GM12878 (cell line): ENCODE results near the gene C10orf71. TPM values are rescaled to one million over a fixed set of nuclear protein-coding genes. Genes with fewer than 3 reads are reported as not detected.

Experiments
- ATAC-seq: fragments of 200-7000 bp; cut with Tn5 transposase; 3 replicates; pipeline ENCODE4 v1.9.1; 2020; ENCODE audit warnings: mild to moderate bottlenecking, moderate library complexity
- BruUV-seq: library from RNA; stranded (reverse); fragments of 400-500 nt; replicated peaks from 2 replicates; lab custom pipeline; 2021; lab: Mats Ljungman, UMichigan
- CTCF ChIA-PET: fragments of 300-600 bp; sonication (Branson Sonifier 250); formaldehyde crosslinking; extraction: SDS; loops from one replicate; lab custom pipeline; 2021; ENCODE audit warnings: inconsistent platforms; lab: Yijun Ruan, JAX
- POLR2A ChIA-PET: fragments of 350-600 bp; formaldehyde crosslinking; extraction: SDS; loops from one replicate; lab custom pipeline; 2021; ENCODE audit warnings: inconsistent platforms; lab: Charles Lee
- RAD21 ChIA-PET: fragments of 300-600 bp; sonication (Branson Sonifier 250); formaldehyde crosslinking; loops from one replicate; lab custom pipeline; 2023; ENCODE audit warnings: antibody characterized with exemption; ENCODE audit not compliant: unreplicated experiment; lab: Charles Lee
- SMC1A ChIA-PET: fragments of 300-600 bp; sonication (Branson Sonifier 250); formaldehyde crosslinking; loops from one replicate; lab custom pipeline; 2023; ENCODE audit not compliant: unreplicated experiment, uncharacterized antibody; lab: Charles Lee
- DNase-seq: peaks from one replicate; pipeline ENCODE4 v3.0.0-alpha.2; 2011; ENCODE audit warnings: low read depth, low spot score
- FAIRE-seq: peaks from 3 replicates; lab custom pipeline; 2011; peaks lifted over from hg19 to GRCh38; lab: Jason Lieb, UNC
- H2AFZ ChIP-seq: 2 replicates; pipeline ENCODE4 v1.6.0; 2011; ENCODE audit warnings: low read depth, low read length, control low read depth; ENCODE audit not compliant: control insufficient read depth
- H3K27ac ChIP-seq: 2 replicates; pipeline ENCODE4 v1.5.1; 2011; ENCODE audit warnings: control low read depth; ENCODE audit not compliant: control insufficient read depth, insufficient read depth
- H3K27me3 ChIP-seq, 2 experiments: replicated peaks in 1 of 2; 2 replicates each; pipeline versions ENCODE4 v1.6.0 to v1.6.1; 2011; ENCODE audit warnings: low read length in 1 of 2; ENCODE audit not compliant: control insufficient read depth in 2 of 2, insufficient read depth in 2 of 2
- H3K36me3 ChIP-seq, 2 experiments: 2 replicates each; pipeline ENCODE4 v1.5.1; 2011; ENCODE audit warnings: low read length in 1 of 2; ENCODE audit not compliant: control insufficient read depth in 2 of 2, insufficient read depth in 2 of 2
- H3K4me1 ChIP-seq: 2 replicates; pipeline ENCODE4 v1.6.1; 2011; ENCODE audit warnings: mild to moderate bottlenecking, low read length, moderate library complexity, mixed read lengths; ENCODE audit not compliant: control insufficient read depth, insufficient read depth
- H3K4me2 ChIP-seq: 2 replicates; pipeline ENCODE4 v1.6.0; 2011; ENCODE audit warnings: control low read depth; ENCODE audit not compliant: control insufficient read depth, insufficient read depth
- H3K4me3 ChIP-seq: fragments of 200-600 bp; sonication (generic); 2 replicates; pipeline ENCODE4 v1.5.1; 2016
- H3K79me2 ChIP-seq: 2 replicates; pipeline ENCODE4 v1.6.0; 2011; ENCODE audit warnings: low read length; ENCODE audit not compliant: control insufficient read depth, insufficient read depth
- H3K9ac ChIP-seq: 2 replicates; pipeline ENCODE4 v1.8.0; 2011; ENCODE audit warnings: low read length, control low read depth, mixed read lengths; ENCODE audit not compliant: control insufficient read depth, insufficient read depth
- H3K9me3 ChIP-seq: replicated peaks from 3 replicates; pipeline ENCODE4 v1.5.1; 2011; ENCODE audit warnings: mild to moderate bottlenecking, low read length; ENCODE audit not compliant: control insufficient read depth, insufficient read depth
- H4K20me1 ChIP-seq: 2 replicates; pipeline ENCODE4 v1.6.0; 2011; ENCODE audit not compliant: control insufficient read depth, insufficient read depth
- CREB1 ChIP-seq: IDR thresholded peaks from 2 replicates; pipeline ENCODE4 v1.6.1; 2012; ENCODE audit warnings: low read depth, mild to moderate bottlenecking, inconsistent platforms
- CREM ChIP-seq: IDR thresholded peaks from 2 replicates; pipeline ENCODE4 v1.6.1; 2014; ENCODE audit warnings: antibody characterized with exemption, low read depth
- DPF2 ChIP-seq: fragments of 450-650 bp; IDR thresholded peaks from 2 replicates; pipeline ENCODE4 v1.6.1; 2017; ENCODE audit warnings: mild to moderate bottlenecking
- EGR1 ChIP-seq, 2 experiments: IDR thresholded peaks; 1 replicate in 1 of 2; 2 replicates in 1 of 2; pipeline ENCODE4 v1.6.1; 2011 to 2012; ENCODE audit warnings: low read depth in 2 of 2, low read length in 2 of 2, borderline replicate concordance in 1 of 2, mild to moderate bottlenecking in 1 of 2, moderate library complexity in 1 of 2
- ESRRA ChIP-seq: IDR thresholded peaks from 2 replicates; pipeline ENCODE4 v1.6.1; 2012; ENCODE audit warnings: mild to moderate bottlenecking, low read length, improper control_type of control experiment
- FOXM1 ChIP-seq: IDR thresholded peaks from 2 replicates; pipeline ENCODE4 v1.6.1; 2012; ENCODE audit warnings: low read depth, mild to moderate bottlenecking, inconsistent platforms, low read length, moderate library complexity
- MEF2B ChIP-seq: fragments of 450-650 bp; IDR thresholded peaks from 2 replicates; pipeline ENCODE4 v1.6.1; 2018; ENCODE audit warnings: mild to moderate bottlenecking, moderate library complexity; ENCODE audit not compliant: partially characterized antibody, poor library complexity, severe bottlenecking
- MTA2 ChIP-seq: fragments of 450-650 bp; IDR thresholded peaks from 2 replicates; pipeline ENCODE4 v1.6.1; 2016; ENCODE audit warnings: low read depth, mild to moderate bottlenecking, moderate library complexity
- POLR2AphosphoS2 ChIP-seq: IDR thresholded peaks from 2 replicates; pipeline ENCODE4 v1.6.1; 2011; ENCODE audit warnings: low read depth, mild to moderate bottlenecking, low read length, improper control_type of control experiment, moderate library complexity
- RAD51 ChIP-seq: fragments of 450-650 bp; IDR thresholded peaks from 2 replicates; pipeline ENCODE4 v1.6.1; 2016; ENCODE audit warnings: moderate library complexity, mild to moderate bottlenecking, inconsistent platforms
- STAT3 ChIP-seq: IDR thresholded peaks from 2 replicates; pipeline ENCODE4 v1.6.1; 2011; ENCODE audit warnings: low read depth, low read length, improper control_type of control experiment
- ZNF24 ChIP-seq: fragments of 450-650 bp; IDR thresholded peaks from 2 replicates; pipeline ENCODE4 v1.6.1; 2017; ENCODE audit warnings: antibody characterized with exemption, mild to moderate bottlenecking
- ZNF592 ChIP-seq: fragments of 450-650 bp; IDR thresholded peaks from 2 replicates; pipeline ENCODE4 v1.6.1; 2017; ENCODE audit warnings: mild to moderate bottlenecking, moderate library complexity
- ZNF622 ChIP-seq: fragments of 450-650 bp; IDR thresholded peaks from 2 replicates; pipeline ENCODE4 v1.6.1; 2017; ENCODE audit warnings: mild to moderate bottlenecking, inconsistent platforms
- WGBS: methylation state at CpG from one replicate; pipeline ENCODE4 v1.1.6; 2016; ENCODE audit warnings: low lambda C conversion rate; ENCODE audit not compliant: insufficient replicate concordance, insufficient coverage; ENCODE audit errors: missing lambda C conversion rate; 5-methylcytosine and 5-hydroxymethylcytosine counted together
- in situ Hi-C: fragments of 300-500 bp; cut with MboI; formaldehyde crosslinking; loops from 9 replicates; pipeline ENCODE4 v1.14.3; 2018; ENCODE audit warnings: mixed read lengths
- intact Hi-C: fragments of 100-400 bp; cut with micrococcal nuclease; formaldehyde crosslinking; loops from one replicate; pipeline ENCODE4 v1.14.2; 2022; ENCODE audit not compliant: unreplicated experiment
- polyA plus RNA-seq, 11 experiments: library from polyadenylated mRNA; depleted of rRNA in 4 of 11; unstranded in 6 of 11; stranded (reverse) in 5 of 11; fragments of >200 nt; fragmentation: Nextera tagmentation in 4 of 11; fragmentation: Illumina TruSeq in 1 of 11; extraction: Ambion mirVana in 4 of 11; extraction: Trizol in 1 of 11; gene quantifications; 1 replicate in 1 of 11; 2 replicates in 10 of 11; pipeline versions ENCODE4 v1.2.1 to v1.2.3, GENCODE V29; 2011 to 2016; ENCODE audit warnings: inconsistent platforms in 2 of 11, missing spikeins in 2 of 11, low read depth in 1 of 11
- total RNA-seq, 4 experiments: library from RNA; depleted of rRNA in 3 of 4; stranded (reverse); fragments of >200 nt in 3 of 4; fragmentation: Illumina TruSeq in 1 of 4; extraction: Trizol in 1 of 4; gene quantifications; 2 replicates each; pipeline versions ENCODE4 v1.2.1 to v1.2.3, GENCODE V29; 2013 to 2021

C10orf71 gene
- total and polyA plus RNA-seq, 10 of the 15 experiments (the other 5 are each of a cell fraction or from before 2014, with no cell fraction given): not detected

GRCh38 chr10:49253340-49253906, 45.5 kb upstream of the C10orf71 start:
- no peak; the same call in 1 of the 3 replicates for ATAC-seq
- BruUV-seq: no TSS peak
- no peak overlapping the region for H3K4me2 ChIP-seq
- TF ChIP-seq FOXM1 (no peak), CREM (no peak), MEF2B (no peak), DPF2 (no peak), ESRRA (no peak), STAT3 (no peak)
- H3K4me1 ChIP-seq: no peaks in the 10 kb centered on the region
- no peak overlapping the region for H3K9ac ChIP-seq
- H3K9me3 ChIP-seq: no peaks in the 10 kb centered on the region
- H3K27ac ChIP-seq: no peak overlapping the region
- CTCF ChIA-PET: no interaction called here
- no peak overlapping the region for H3K4me3 ChIP-seq
- RAD21 ChIA-PET: no interaction called here
- peaks cover 0 to 2% of the 10 kb centered on the region in 2 experiments; a peak in 2 of 4 replicates for H3K27me3 ChIP-seq
- H4K20me1 ChIP-seq: no peaks in the 10 kb centered on the region
- WGBS: 8% methylated on average over 2 of the region's 2 CpGs
- SMC1A ChIA-PET: no interaction called here
- no peak overlapping the region for H2AFZ ChIP-seq
- in situ Hi-C loops (no loop called here), intact Hi-C loops (no loop called here)
- DNase-seq: no peak
- POLR2A ChIA-PET: no interaction called here
- FAIRE-seq: no peak
- H3K79me2 ChIP-seq: no peaks in the 10 kb centered on the region
- no peaks in the 10 kb centered on the region for H3K36me3 ChIP-seq

GRCh38 chr10:49254150-49254549, 44.8 kb upstream of the C10orf71 start:
- Histone ChIP-seq H3K4me2 (no peak overlapping the region), H3K4me3 (no peak overlapping the region), H3K27me3 (peaks cover 0 to 2% of the 10 kb centered on the region in 2 experiments; a peak in 2 of 4 replicates), H3K27ac (no peak overlapping the region), H3K36me3 (no peaks in the 10 kb centered on the region), H3K9me3 (no peaks in the 10 kb centered on the region), H2AFZ (no peak overlapping the region), H3K9ac (no peak overlapping the region), H3K4me1 (no peaks in the 10 kb centered on the region), H3K79me2 (no peaks in the 10 kb centered on the region), H4K20me1 (no peaks in the 10 kb centered on the region)
- POLR2A ChIA-PET: no interaction called here
- intact Hi-C loops: no loop called here
- DNase-seq (no peak), ATAC-seq (no peak), FAIRE-seq (no peak)
- BruUV-seq: no TSS peak
- in situ Hi-C loops: no loop called here
- SMC1A ChIA-PET: no interaction called here
- RAD21 ChIA-PET: no interaction called here
- CTCF ChIA-PET: no interaction called here
- TF ChIP-seq ZNF592: no peak
- no peak for TF ChIP-seq RAD51
- no peak for TF ChIP-seq ZNF622
- TF ChIP-seq EGR1 (IDR thresholded peaks at IDR 0.05; ENCODE audit: borderline replicate concordance in 1 of 2, low read depth in 2 of 2, low read length in 2 of 2): no peak
- TF ChIP-seq MTA2: no peak
- no peak for TF ChIP-seq POLR2AphosphoS2
- no peak for TF ChIP-seq CREB1
- no peak for TF ChIP-seq ZNF24
